Nephron (organoid): ENCODE data around the gene SEL1L.
"Not testable (repeated sequence)": the region's sequence is repeated elsewhere in the genome, so short reads cannot be mapped to it uniquely, and the experiment has no call there.

Experiments used
- H3K27ac Mint-ChIP-seq, 3 experiments: 2 replicates each; pipeline ENCODE4 v1.8.0; 2020; ENCODE audit warnings: mixed read lengths in 3 of 3, mild to moderate bottlenecking in 2 of 3, moderate library complexity in 1 of 3
- H3K27me3 Mint-ChIP-seq: 2 replicates; pipeline ENCODE4 v1.8.0; 2021; ENCODE audit warnings: low read depth, mild to moderate bottlenecking, moderate library complexity, mixed read lengths
- H3K36me3 Mint-ChIP-seq: 2 replicates; pipeline ENCODE4 v1.8.0; 2020; ENCODE audit warnings: low read depth, mixed read lengths
- H3K4me1 Mint-ChIP-seq: 2 replicates; pipeline ENCODE4 v1.8.0; 2020; ENCODE audit warnings: mixed read lengths
- H3K4me3 Mint-ChIP-seq, 3 experiments: 2 replicates each; pipeline ENCODE4 v1.8.0; 2020; ENCODE audit warnings: mild to moderate bottlenecking in 3 of 3, mixed read lengths in 3 of 3, moderate library complexity in 2 of 3
- H3K9me3 Mint-ChIP-seq: 2 replicates; pipeline ENCODE4 v1.8.0; 2020; ENCODE audit warnings: mixed read lengths
- CTCF ChIP-seq, 3 experiments: fragments of 200-600 bp; sonication (generic); IDR thresholded peaks; one replicate each; pipeline ENCODE4 v1.5.0; 2021; ENCODE audit warnings: antibody characterized with exemption in 3 of 3; ENCODE audit not compliant: unreplicated experiment in 3 of 3

The SEL1L gene

GRCh38 chr14:81464253-81465002, 69.2 kb downstream of the SEL1L start:
- peaks cover 6% of the 10 kb centered on the region for H3K4me1 Mint-ChIP-seq
- H3K27me3 Mint-ChIP-seq = peaks cover 7% of the 10 kb centered on the region
- peak overlapping the region; percentile 69 to 83 (median 80) for H3K4me3 Mint-ChIP-seq
- H3K27ac Mint-ChIP-seq = peak overlapping the region; percentile 57 to 94 (median 86)
- peaks cover 3% of the 10 kb centered on the region for H3K9me3 Mint-ChIP-seq
- no peaks in the 10 kb centered on the region for H3K36me3 Mint-ChIP-seq
- TF ChIP-seq CTCF (IDR thresholded peaks at IDR 0.05; ENCODE audit: unreplicated experiment in 3 of 3) = peak; percentile 89 to 95 (median 89)

- not testable (repeated sequence) for H3K4me3 Mint-ChIP-seq, H3K4me1 Mint-ChIP-seq, H3K36me3 Mint-ChIP-seq, H3K27ac Mint-ChIP-seq, H3K9me3 Mint-ChIP-seq, H3K27me3 Mint-ChIP-seq
These were observed 71.3 kb downstream of the SEL1L start for GRCh38 chr14:81462356-81462755.

GRCh38 chr14:81459912-81460311, 73.7 kb downstream of the SEL1L start:
- peaks cover 7% of the 10 kb centered on the region for H3K27me3 Mint-ChIP-seq
- H3K36me3 Mint-ChIP-seq = no peaks in the 10 kb centered on the region
- H3K9me3 Mint-ChIP-seq = peaks cover 3% of the 10 kb centered on the region
- H3K4me3 Mint-ChIP-seq = no peak overlapping the region
- H3K4me1 Mint-ChIP-seq = peaks cover 6% of the 10 kb centered on the region
- no peak for TF ChIP-seq CTCF (IDR thresholded peaks at IDR 0.05; ENCODE audit: unreplicated experiment in 3 of 3)
- no peak overlapping the region for H3K27ac Mint-ChIP-seq

GRCh38 chr14:81458352-81458751, 75.3 kb downstream of the SEL1L start:
- peaks cover 7% of the 10 kb centered on the region for H3K27me3 Mint-ChIP-seq
- no peak for TF ChIP-seq CTCF (IDR thresholded peaks at IDR 0.05; ENCODE audit: unreplicated experiment in 3 of 3)
- H3K4me3 Mint-ChIP-seq = no peak overlapping the region
- H3K27ac Mint-ChIP-seq = no peak overlapping the region
- H3K9me3 Mint-ChIP-seq = no peaks in the 10 kb centered on the region
- no peaks in the 10 kb centered on the region for H3K36me3 Mint-ChIP-seq
- H3K4me1 Mint-ChIP-seq = no peaks in the 10 kb centered on the region

- Mint-ChIP-seq H3K27me3 (peaks cover 11% of the 10 kb centered on the region), H3K4me1 (peaks cover 5% of the 10 kb centered on the region), H3K4me3 (no peak overlapping the region), H3K36me3 (no peaks in the 10 kb centered on the region), H3K27ac (no peak overlapping the region), H3K9me3 (no peaks in the 10 kb centered on the region)
- no peak for TF ChIP-seq CTCF (IDR thresholded peaks at IDR 0.05; ENCODE audit: unreplicated experiment in 3 of 3)
These were observed 78.3 kb downstream of the SEL1L start for GRCh38 chr14:81455390-81455789.

- Mint-ChIP-seq H3K36me3 (no peaks in the 10 kb centered on the region), H3K4me3 (no peak overlapping the region), H3K4me1 (peaks cover 12% of the 10 kb centered on the region), H3K27ac (peak overlapping the region in 1 of 3 experiments; percentile 51), H3K27me3 (peaks cover 13% of the 10 kb centered on the region), H3K9me3 (no peaks in the 10 kb centered on the region)
- no peak for TF ChIP-seq CTCF (IDR thresholded peaks at IDR 0.05; ENCODE audit: unreplicated experiment in 3 of 3)
These were observed 79.0 kb downstream of the SEL1L start for GRCh38 chr14:81454572-81455218.
